Mesendoderm (in vitro differentiated cells): ENCODE measurements around the gene CHCHD3.
"Not testable (repeated sequence)": the region's sequence is repeated elsewhere in the genome, so short reads cannot be mapped to it uniquely, and the experiment has no call there.

Experiments used
- DNase-seq: peaks from one replicate; pipeline ENCODE4 v3.0.0; 2013
- H2AK5ac ChIP-seq: 2 replicates; pipeline ENCODE4 v1.6.1; 2013; ENCODE audit warnings: low read length, inconsistent platforms
- H2BK120ac ChIP-seq: 2 replicates; pipeline ENCODE4 v1.6.1; 2013; ENCODE audit warnings: low read depth, mild to moderate bottlenecking, low read length, moderate library complexity, mixed read lengths
- H2BK15ac ChIP-seq: replicated peaks from 2 replicates; pipeline ENCODE4 v1.6.1; 2013; ENCODE audit warnings: low read depth, mild to moderate bottlenecking, moderate library complexity
- H2BK5ac ChIP-seq: 2 replicates; pipeline ENCODE4 v1.6.1; 2013; ENCODE audit warnings: low read length, inconsistent platforms
- H3K18ac ChIP-seq: 2 replicates; pipeline ENCODE4 v1.6.1; 2013; ENCODE audit warnings: mild to moderate bottlenecking, low read length, mixed read lengths
- H3K23ac ChIP-seq: one replicate; pipeline ENCODE4 v1.6.1; 2013; ENCODE audit warnings: low read length
- H3K27ac ChIP-seq: 2 replicates; pipeline ENCODE4 v1.5.1; 2013; ENCODE audit warnings: low read depth, mild to moderate bottlenecking, inconsistent platforms, low read length, moderate library complexity
- H3K27me3 ChIP-seq: 2 replicates; pipeline ENCODE4 v1.6.1; 2013; ENCODE audit warnings: low read length, control low read depth, mild to moderate bottlenecking, inconsistent platforms; ENCODE audit not compliant: insufficient read depth, poor library complexity
- H3K36me3 ChIP-seq: 2 replicates; pipeline ENCODE4 v1.6.1; 2013; ENCODE audit warnings: low read length, inconsistent platforms; ENCODE audit not compliant: control insufficient read depth, insufficient read depth
- H3K4ac ChIP-seq: one replicate; pipeline ENCODE4 v1.6.1; 2013; ENCODE audit warnings: low read depth, mild to moderate bottlenecking, low read length, moderate library complexity
- H3K4me1 ChIP-seq: 2 replicates; pipeline ENCODE4 v1.6.1; 2013; ENCODE audit warnings: low read depth, low read length, inconsistent platforms; ENCODE audit not compliant: control insufficient read depth
- H3K4me2 ChIP-seq: 2 replicates; pipeline ENCODE4 v1.6.1; 2013; ENCODE audit warnings: low read length
- H3K4me3 ChIP-seq: 2 replicates; pipeline ENCODE4 v1.5.1; 2013; ENCODE audit warnings: mild to moderate bottlenecking, low read length
- H3K56ac ChIP-seq: one replicate; pipeline ENCODE4 v1.6.1; 2013; ENCODE audit warnings: low read length
- H3K79me1 ChIP-seq: 2 replicates; pipeline ENCODE4 v1.6.1; 2013; ENCODE audit warnings: low read length, inconsistent platforms
- H3K79me2 ChIP-seq: 2 replicates; pipeline ENCODE4 v1.6.1; 2013; ENCODE audit warnings: mild to moderate bottlenecking, low read length; ENCODE audit not compliant: control insufficient read depth, insufficient read depth
- H3K9ac ChIP-seq: 2 replicates; pipeline ENCODE4 v1.6.1; 2013; ENCODE audit warnings: low read length, inconsistent platforms
- H4K5ac ChIP-seq: one replicate; pipeline ENCODE4 v1.6.1; 2013; ENCODE audit warnings: low read length
- H4K8ac ChIP-seq: one replicate; pipeline ENCODE4 v1.6.1; 2013; ENCODE audit warnings: low read depth, mild to moderate bottlenecking, control low read depth, low read length, moderate library complexity
- WGBS: extraction: QIAGEN DNeasy Blood & Tissue Kit; methylation state at CpG from one replicate; pipeline ENCODE4 v1.1.7; 2013; ENCODE audit warnings: low lambda C conversion rate, missing lambda C conversion rate; ENCODE audit not compliant: insufficient coverage; ENCODE audit errors: extremely low coverage; 5-methylcytosine and 5-hydroxymethylcytosine counted together

The CHCHD3 gene

GRCh38 chr7:132977234-132977633, 104.7 kb downstream of the CHCHD3 start:
- no CpG with 5 or more reads among the region's 1 CpG for WGBS
- Histone ChIP-seq H3K56ac (no peak overlapping the region), H3K9ac (no peak overlapping the region), H4K8ac (no peak overlapping the region), H2BK120ac (no peak overlapping the region), H2BK5ac (no peak overlapping the region), H2BK15ac (no peak overlapping the region), H3K4me1 (no peaks in the 10 kb centered on the region), H3K27ac (no peak overlapping the region), H3K18ac (no peak overlapping the region), H3K4me2 (no peak overlapping the region), H3K79me1 (peaks cover 3% of the 10 kb centered on the region), H3K23ac (no peak overlapping the region), H3K36me3 (no peaks in the 10 kb centered on the region), H3K79me2 (peaks cover 3% of the 10 kb centered on the region), H2AK5ac (no peak overlapping the region), H3K27me3 (no peaks in the 10 kb centered on the region), H4K5ac (no peak overlapping the region), H3K4me3 (no peak overlapping the region), H3K4ac (no peak overlapping the region)
- DNase-seq: no peak

DNA sequence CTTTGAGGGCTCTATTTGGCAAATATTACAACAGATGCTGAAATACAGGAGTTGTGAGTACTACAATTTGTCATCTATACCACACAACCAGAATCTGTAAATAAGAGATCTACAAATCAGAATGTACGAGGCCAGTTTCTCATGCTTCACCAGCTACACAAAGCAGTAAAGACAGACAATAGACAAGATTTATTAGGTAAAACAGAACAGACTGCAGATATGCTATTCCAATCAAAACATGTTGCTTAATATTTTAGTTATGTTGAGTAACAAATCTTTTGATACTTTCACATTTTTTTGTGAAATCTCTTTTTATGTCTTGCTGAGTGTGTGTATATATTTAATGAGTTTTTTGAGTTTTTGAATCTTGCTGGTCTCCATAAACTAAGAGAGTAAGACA, 109.1 kb downstream of the CHCHD3 start:
- Histone ChIP-seq H3K79me1 (peaks cover 5% of the 10 kb centered on the region), H3K56ac (no peak overlapping the region), H3K36me3 (no peaks in the 10 kb centered on the region), H2BK120ac (no peak overlapping the region), H2BK15ac (no peak overlapping the region), H3K23ac (no peak overlapping the region), H3K27me3 (no peaks in the 10 kb centered on the region), H2AK5ac (no peak overlapping the region), H4K8ac (no peak overlapping the region), H3K4ac (no peak overlapping the region), H2BK5ac (no peak overlapping the region), H3K9ac (no peak overlapping the region), H3K27ac (no peak overlapping the region), H3K4me2 (no peak overlapping the region), H3K4me1 (no peaks in the 10 kb centered on the region), H3K4me3 (no peak overlapping the region), H4K5ac (no peak overlapping the region), H3K18ac (no peak overlapping the region), H3K79me2 (peaks cover 2% of the 10 kb centered on the region)
- WGBS: no CpG with 5 or more reads among the region's 1 CpG
- DNase-seq: no peak

- Histone ChIP-seq H3K27ac (no peak overlapping the region), H3K27me3 (no peaks in the 10 kb centered on the region), H3K9ac (no peak overlapping the region), H4K5ac (no peak overlapping the region), H3K23ac (no peak overlapping the region), H3K56ac (no peak overlapping the region), H2BK120ac (no peak overlapping the region), H3K4me1 (no peaks in the 10 kb centered on the region), H3K18ac (no peak overlapping the region), H2BK15ac (no peak overlapping the region), H3K4ac (no peak overlapping the region), H2BK5ac (no peak overlapping the region), H4K8ac (no peak overlapping the region), H3K36me3 (no peaks in the 10 kb centered on the region), H3K79me2 (peaks cover 3% of the 10 kb centered on the region), H3K4me2 (no peak overlapping the region), H3K4me3 (no peak overlapping the region), H3K79me1 (peaks cover 5% of the 10 kb centered on the region), H2AK5ac (no peak overlapping the region)
- no CpG with 5 or more reads among the region's 1 CpG for WGBS
- no peak for DNase-seq
Measured at GRCh38 chr7:132970257-132970656, 111.6 kb downstream of the CHCHD3 start.

- Histone ChIP-seq H2AK5ac (no peak overlapping the region), H4K8ac (no peak overlapping the region), H3K27me3 (no peaks in the 10 kb centered on the region), H3K79me1 (peaks cover 8% of the 10 kb centered on the region), H2BK5ac (no peak overlapping the region), H3K4me3 (no peak overlapping the region), H3K27ac (no peak overlapping the region), H3K56ac (no peak overlapping the region), H3K18ac (no peak overlapping the region), H2BK15ac (no peak overlapping the region), H3K23ac (no peak overlapping the region), H3K79me2 (peaks cover 5% of the 10 kb centered on the region), H3K4me2 (no peak overlapping the region), H3K36me3 (no peaks in the 10 kb centered on the region), H2BK120ac (no peak overlapping the region), H3K4ac (no peak overlapping the region), H4K5ac (no peak overlapping the region), H3K4me1 (no peaks in the 10 kb centered on the region), H3K9ac (no peak overlapping the region)
- no peak for DNase-seq
- WGBS: no CpG with 5 or more reads among the region's 1 CpG
Measured at GRCh38 chr7:132969520-132969919, 112.4 kb downstream of the CHCHD3 start.

- H3K4ac ChIP-seq, H3K79me2 ChIP-seq, H3K23ac ChIP-seq, H3K4me3 ChIP-seq, DNase-seq, H3K36me3 ChIP-seq, H2BK120ac ChIP-seq, H3K18ac ChIP-seq, H2BK5ac ChIP-seq, H3K79me1 ChIP-seq, H3K4me1 ChIP-seq, H3K27ac ChIP-seq, H4K8ac ChIP-seq, H3K27me3 ChIP-seq, H2AK5ac ChIP-seq, H2BK15ac ChIP-seq, H3K9ac ChIP-seq, H3K56ac ChIP-seq, H4K5ac ChIP-seq, H3K4me2 ChIP-seq: not testable (repeated sequence)
- WGBS: no CpG with 5 or more reads among the region's 4 CpGs
Measured at GRCh38 chr7:132967470-132967848, 114.4 kb downstream of the CHCHD3 start.

- Histone ChIP-seq H3K23ac (no peak overlapping the region), H3K27ac (no peak overlapping the region), H2BK5ac (no peak overlapping the region), H3K79me2 (peaks cover 5% of the 10 kb centered on the region), H3K4me2 (no peak overlapping the region), H4K5ac (no peak overlapping the region), H3K9ac (no peak overlapping the region), H3K56ac (no peak overlapping the region), H2AK5ac (no peak overlapping the region), H3K27me3 (no peaks in the 10 kb centered on the region), H4K8ac (no peak overlapping the region), H2BK15ac (no peak overlapping the region), H3K4me3 (no peak overlapping the region), H3K36me3 (no peaks in the 10 kb centered on the region), H3K4me1 (no peaks in the 10 kb centered on the region), H3K4ac (no peak overlapping the region), H2BK120ac (no peak overlapping the region), H3K18ac (no peak overlapping the region), H3K79me1 (peaks cover 8% of the 10 kb centered on the region)
- no CpG with 5 or more reads among the region's 5 CpGs for WGBS
- no peak for DNase-seq
Measured at GRCh38 chr7:132966754-132967469, 115.0 kb downstream of the CHCHD3 start.
